NCI-H345 (cell line): ENCODE data around the gene LBHD2.
"Not testable (repeated sequence)": the region's sequence is repeated elsewhere in the genome, so short reads cannot be mapped to it uniquely, and the experiment has no call there.

Experiments used
- DNase-seq: peaks from one replicate; lab custom pipeline; 2025; lab: John Stamatoyannopoulos, UW

The LBHD2 gene

GRCh38 chr14:103104654-103105452, 20.8 kb downstream of the LBHD2 start:
- DNase-seq = peak; percentile 81

GRCh38 chr14:103105580-103106150, 21.7 kb downstream of the LBHD2 start:
- DNase-seq = peak; percentile 73

- no peak for DNase-seq
These were observed 23.4 kb downstream of the LBHD2 start for GRCh38 chr14:103107455-103107854.

- DNase-seq = no peak
These were observed 24.1 kb downstream of the LBHD2 start for GRCh38 chr14:103107941-103108748.

GRCh38 chr14:103108749-103109207, 24.8 kb downstream of the LBHD2 start:
- DNase-seq = no peak

GRCh38 chr14:103109535-103110441, 25.8 kb downstream of the LBHD2 start:
- no peak for DNase-seq

GRCh38 chr14:103110681-103111231, 26.7 kb downstream of the LBHD2 start:
- no peak for DNase-seq

GRCh38 chr14:103111232-103111868, 27.3 kb downstream of the LBHD2 start:
- no peak for DNase-seq

GRCh38 chr14:103112400-103113243, 28.6 kb downstream of the LBHD2 start:
- no peak for DNase-seq

GRCh38 chr14:103113303-103113702, 29.3 kb downstream of the LBHD2 start:
- no peak for DNase-seq

- no peak for DNase-seq
These were observed 29.8 kb downstream of the LBHD2 start for GRCh38 chr14:103113774-103114173.

- DNase-seq = not testable (repeated sequence)
These were observed 31.2 kb downstream of the LBHD2 start for GRCh38 chr14:103115086-103115679.

- DNase-seq = no peak
These were observed 32.0 kb downstream of the LBHD2 start for GRCh38 chr14:103115845-103116572.

- DNase-seq = no peak
These were observed 32.6 kb downstream of the LBHD2 start for GRCh38 chr14:103116636-103117035.

GRCh38 chr14:103117499-103117898, 33.5 kb downstream of the LBHD2 start:
- not testable (repeated sequence) for DNase-seq

GRCh38 chr14:103118018-103118662, 34.1 kb downstream of the LBHD2 start:
- DNase-seq = no peak

- DNase-seq = no peak
These were observed 34.8 kb downstream of the LBHD2 start for GRCh38 chr14:103118663-103119404.
